Breast epithelium (tissue), 4 donors: ENCODE data around the gene DEFB126. TPM values are rescaled to one million over a fixed set of nuclear protein-coding genes. Genes with fewer than 3 reads are reported as not detected.

Experiments
- DNase-seq, 2 donors: peaks; one replicate each; pipeline ENCODE4 v3.0.0-alpha.2; 2019; ENCODE audit warnings: low spot score in 2 of 2
- H3K27ac ChIP-seq, 2 donors: fragments of 200-600 bp; sonication (generic) in 1 of 2; one replicate each; pipeline ENCODE4 v1.5.1; 2016 to 2019; ENCODE audit warnings: mild to moderate bottlenecking in 1 of 2
- H3K27me3 ChIP-seq, 2 donors: fragments of 200-600 bp; sonication (generic) in 1 of 2; one replicate each; pipeline versions ENCODE4 v1.5.1 to v1.6.0; 2017 to 2019; ENCODE audit warnings: control low read depth in 1 of 2, mild to moderate bottlenecking in 1 of 2
- H3K36me3 ChIP-seq: fragments of 200-600 bp; one replicate; pipeline ENCODE4 v1.5.1; 2019
- H3K4me1 ChIP-seq, 2 donors: fragments of 200-600 bp; sonication (generic); one replicate each; pipeline ENCODE4 v1.5.1; 2016 to 2019; ENCODE audit warnings: control low read depth in 1 of 2
- H3K4me3 ChIP-seq, 3 donors: fragments of 200-600 bp; sonication (generic); 1 replicate in 2 of 3; 2 replicates in 1 of 3; pipeline ENCODE4 v1.5.1; 2016 to 2019; ENCODE audit warnings: mild to moderate bottlenecking in 3 of 3, moderate library complexity in 2 of 3
- H3K9me3 ChIP-seq, 2 donors: fragments of 200-600 bp; sonication (generic) in 1 of 2; one replicate each; pipeline ENCODE4 v1.5.1; 2016 to 2019; ENCODE audit warnings: control low read depth in 1 of 2
- CTCF ChIP-seq, 3 donors: fragments of 450-650 bp; IDR thresholded peaks; one replicate each; pipeline ENCODE4 v1.5.1; 2016 to 2017; ENCODE audit warnings: antibody characterized with exemption in 3 of 3, mild to moderate bottlenecking in 3 of 3, moderate library complexity in 3 of 3
- POLR2A ChIP-seq: fragments of 450-650 bp; IDR thresholded peaks from one replicate; pipeline ENCODE4 v1.6.1; 2016; ENCODE audit warnings: antibody characterized with exemption, mild to moderate bottlenecking, moderate library complexity
- POLR2AphosphoS5 ChIP-seq, 3 donors: sonication (generic); formaldehyde crosslinking; IDR thresholded peaks; one replicate each; pipeline ENCODE4 v1.6.1; 2017; ENCODE audit warnings: antibody characterized with exemption in 3 of 3
- intact Hi-C: fragments of 100-400 bp; cut with DNase I; formaldehyde crosslinking; loops from one replicate; pipeline ENCODE4 v1.15.1; 2023; ENCODE audit warnings: low total_unique reads
- total RNA-seq, 3 donors: library from RNA; depleted of rRNA; stranded (reverse); fragments of >200 nt; gene quantifications; one replicate each; pipeline ENCODE4 v1.1.0, GENCODE V29; 2016

DEFB126 gene
- total RNA-seq, 3 donors from 2014 or later = not detected

- Histone ChIP-seq H3K4me3 (no peak within 1 kb of the TSS), H3K27ac (no peak within 1 kb of the TSS), H3K27me3 (no peaks in the 10 kb centered on the region), H3K9me3 (no peaks in the 10 kb centered on the region), H3K36me3 (no peaks in the 10 kb centered on the region), H3K4me1 (no peaks in the 10 kb centered on the region)
- intact Hi-C loops = no loop called here
- TF ChIP-seq POLR2A (no peak), CTCF (IDR thresholded peaks at IDR 0.05) (no peak), POLR2AphosphoS5 (IDR thresholded peaks at IDR 0.05) (no peak)
- DNase-seq = no peak
Observed at GRCh38 chr20:157154-157553, 14.8 kb downstream of the DEFB126 start, which contains the start of gene DEFB127. TSS of gene DEFB127 (plus strand) at chr20:157454. CDS start at chr20:157545, 91 bp downstream.

DNA sequence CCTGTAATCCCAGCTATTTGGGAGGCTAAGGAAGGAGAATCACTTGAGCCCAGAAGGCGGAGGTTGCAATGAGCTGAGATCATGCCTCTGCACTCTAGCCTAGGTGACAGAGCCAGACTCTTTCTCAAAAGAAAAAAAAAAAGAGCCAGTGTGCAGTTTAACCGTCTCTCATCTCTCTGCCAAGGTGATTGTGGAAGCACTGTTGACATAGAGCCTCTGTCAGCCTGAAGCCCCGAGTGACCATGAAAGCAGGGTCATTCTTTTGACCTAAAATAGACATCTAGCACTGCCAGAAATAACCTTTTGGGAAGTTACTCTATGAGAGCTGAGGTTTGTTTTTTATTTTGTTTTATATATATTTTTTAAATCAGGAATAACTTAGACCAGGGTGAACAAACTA is 22.2 kb downstream of the DEFB126 start:
- TF ChIP-seq POLR2AphosphoS5 (IDR thresholded peaks at IDR 0.05) (no peak), CTCF (IDR thresholded peaks at IDR 0.05) (no peak), POLR2A (no peak)
- no peaks in the 10 kb centered on the region for H3K36me3 ChIP-seq
- no peak overlapping the region for H3K27ac ChIP-seq

GRCh38 chr20:168876-169275 is 26.5 kb downstream of the DEFB126 start:
- no peaks in the 10 kb centered on the region for H3K36me3 ChIP-seq
- no peaks in the 10 kb centered on the region for H3K27me3 ChIP-seq
- intact Hi-C loops = no loop called here
- no peak overlapping the region for H3K4me3 ChIP-seq
- H3K9me3 ChIP-seq = no peaks in the 10 kb centered on the region
- TF ChIP-seq CTCF (IDR thresholded peaks at IDR 0.05) (no peak), POLR2A (no peak), POLR2AphosphoS5 (IDR thresholded peaks at IDR 0.05) (no peak)
- H3K27ac ChIP-seq = no peak overlapping the region
- DNase-seq = no peak
- no peaks in the 10 kb centered on the region for H3K4me1 ChIP-seq

More for the DNA sequence above, 22.2 kb downstream of the DEFB126 start:
- Histone ChIP-seq H3K27me3 (no peaks in the 10 kb centered on the region), H3K9me3 (no peaks in the 10 kb centered on the region), H3K4me3 (no peak overlapping the region), H3K4me1 (no peaks in the 10 kb centered on the region)
- DNase-seq = no peak
- intact Hi-C loops = no loop called here

DNA sequence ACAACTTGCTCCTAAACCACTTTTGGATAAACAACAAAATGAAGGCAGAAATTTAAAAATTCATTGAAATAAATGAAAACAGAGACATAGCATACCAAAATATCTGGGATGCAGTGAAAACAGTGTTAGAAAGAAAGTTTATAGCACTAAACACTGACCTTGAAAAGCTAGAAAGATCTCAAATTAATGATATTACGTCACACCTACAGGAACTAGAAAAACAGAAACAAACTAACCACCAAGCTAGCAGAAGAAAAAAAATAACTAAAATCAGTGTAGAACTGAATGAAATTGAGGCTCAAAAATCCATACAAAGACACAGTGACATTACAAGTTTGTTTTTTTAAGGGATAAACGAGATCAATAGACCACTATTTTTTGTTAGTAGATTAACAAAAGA is 41.9 kb downstream of the DEFB126 start:
- Histone ChIP-seq H3K36me3 (no peaks in the 10 kb centered on the region), H3K9me3 (no peaks in the 10 kb centered on the region)
- DNase-seq = no peak

GRCh38 chr20:187733-188132 is 45.3 kb downstream of the DEFB126 start:
- no peak for TF ChIP-seq CTCF (IDR thresholded peaks at IDR 0.05)
- no peak for TF ChIP-seq POLR2A
- TF ChIP-seq POLR2AphosphoS5 (IDR thresholded peaks at IDR 0.05) = no peak
- Histone ChIP-seq H3K4me3 (no peak overlapping the region), H3K36me3 (no peaks in the 10 kb centered on the region), H3K27me3 (peaks cover 0 to 4% of the 10 kb centered on the region in 2 donors), H3K9me3 (peaks cover 0 to 11% of the 10 kb centered on the region in 2 donors), H3K27ac (no peak overlapping the region), H3K4me1 (no peaks in the 10 kb centered on the region)
- no peak for DNase-seq
- intact Hi-C loops = no loop called here

More for the DNA sequence above, 41.9 kb downstream of the DEFB126 start:
- H3K4me1 ChIP-seq = no peaks in the 10 kb centered on the region
- no peak overlapping the region for H3K4me3 ChIP-seq
- intact Hi-C loops = no loop called here
- H3K27ac ChIP-seq = no peak overlapping the region
- TF ChIP-seq POLR2AphosphoS5 (IDR thresholded peaks at IDR 0.05) (no peak), POLR2A (no peak), CTCF (IDR thresholded peaks at IDR 0.05) (no peak)
- H3K27me3 ChIP-seq = peaks cover 0 to 15% of the 10 kb centered on the region in 2 donors
